Chondrocyte (in vitro differentiated cells): ENCODE data around the gene OR51B6. TPM values are rescaled to one million over a fixed set of nuclear protein-coding genes. Genes with fewer than 3 reads are reported as not detected.

ENCODE experiments used
- DNase-seq: peaks from one replicate; pipeline ENCODE4 v3.0.0; 2021; ENCODE audit warnings: mixed read lengths, low spot score
- H3K27ac Mint-ChIP-seq: one replicate; pipeline ENCODE4 v1.8.0; 2021; ENCODE audit warnings: mild to moderate bottlenecking, moderate library complexity, mixed read lengths; ENCODE audit not compliant: unreplicated experiment
- H3K27me3 Mint-ChIP-seq: 2 replicates; pipeline ENCODE4 v1.8.0; 2021; ENCODE audit warnings: low read depth, mixed read lengths
- H3K36me3 Mint-ChIP-seq: 2 replicates; pipeline ENCODE4 v1.8.0; 2021; ENCODE audit warnings: low read depth, mixed read lengths
- H3K4me1 Mint-ChIP-seq: 2 replicates; pipeline ENCODE4 v1.8.0; 2021; ENCODE audit warnings: low read depth, mild to moderate bottlenecking, mixed read lengths
- H3K4me3 Mint-ChIP-seq: one replicate; pipeline ENCODE4 v1.8.0; 2021; ENCODE audit warnings: mild to moderate bottlenecking, moderate library complexity, mixed read lengths; ENCODE audit not compliant: unreplicated experiment
- H3K9me3 Mint-ChIP-seq: 2 replicates; pipeline ENCODE4 v1.8.0; 2021; ENCODE audit warnings: low read depth, mixed read lengths
- CTCF ChIP-seq: fragments of 200-600 bp; sonication (generic); IDR thresholded peaks from 2 replicates; pipeline ENCODE4 v1.5.0; 2021; ENCODE audit warnings: antibody characterized with exemption, mild to moderate bottlenecking, moderate library complexity
- total RNA-seq: library from RNA; stranded (reverse); gene quantifications from 3 replicates; pipeline ENCODE4 v1.2.1, GENCODE V29; 2021

OR51B6 gene
- total RNA-seq, 1 donor from 2014 or later = not detected

- peak overlapping the region; percentile 78 for H3K27ac Mint-ChIP-seq
- no peak for DNase-seq
Measured at GRCh38 chr11:5367448-5368074, 16.3 kb downstream of the OR51B6 start.

GRCh38 chr11:5368502-5369043 is 17.3 kb downstream of the OR51B6 start:
- peaks cover 8% of the 10 kb centered on the region for H3K9me3 Mint-ChIP-seq
- no peak overlapping the region for H3K27ac Mint-ChIP-seq
- TF ChIP-seq CTCF = no peak
- H3K4me1 Mint-ChIP-seq = peaks cover 38% of the 10 kb centered on the region
- no peak for DNase-seq
- H3K36me3 Mint-ChIP-seq = no peaks in the 10 kb centered on the region
- peaks cover 3% of the 10 kb centered on the region for H3K27me3 Mint-ChIP-seq
- no peak overlapping the region for H3K4me3 Mint-ChIP-seq

More at GRCh38 chr11:5367448-5368074, 16.3 kb downstream of the OR51B6 start:
- no peaks in the 10 kb centered on the region for H3K36me3 Mint-ChIP-seq
- no peak overlapping the region for H3K4me3 Mint-ChIP-seq
- H3K4me1 Mint-ChIP-seq = peaks cover 38% of the 10 kb centered on the region
- peaks cover under 1% of the 10 kb centered on the region for H3K9me3 Mint-ChIP-seq
- peaks cover 3% of the 10 kb centered on the region for H3K27me3 Mint-ChIP-seq
- no peak for TF ChIP-seq CTCF

GRCh38 chr11:5369789-5370188 is 18.5 kb downstream of the OR51B6 start:
- Mint-ChIP-seq H3K27ac (no peak overlapping the region), H3K9me3 (peaks cover 8% of the 10 kb centered on the region), H3K4me1 (peaks cover 28% of the 10 kb centered on the region), H3K4me3 (no peak overlapping the region), H3K36me3 (no peaks in the 10 kb centered on the region), H3K27me3 (peaks cover 3% of the 10 kb centered on the region)
- TF ChIP-seq CTCF = peak; percentile 72
- DNase-seq = no peak

GRCh38 chr11:5380740-5381342 is 29.5 kb downstream of the OR51B6 start:
- no peak overlapping the region for H3K4me3 Mint-ChIP-seq
- peaks cover 32% of the 10 kb centered on the region for H3K27me3 Mint-ChIP-seq
- DNase-seq = no peak
- H3K4me1 Mint-ChIP-seq = no peaks in the 10 kb centered on the region
- TF ChIP-seq CTCF = peak; percentile 91
- H3K9me3 Mint-ChIP-seq = no peaks in the 10 kb centered on the region
- H3K36me3 Mint-ChIP-seq = no peaks in the 10 kb centered on the region
- H3K27ac Mint-ChIP-seq = no peak overlapping the region

GRCh38 chr11:5383576-5383975 is 32.3 kb downstream of the OR51B6 start, which contains the start of gene OR51M1:
Gene OR51M1, plus strand, starts transcription at chr11:5383812. Its CDS starts 5,587 bp downstream, at chr11:5389399.
- H3K4me3 Mint-ChIP-seq = no peak within 1 kb of the TSS
- peaks cover 27% of the 10 kb centered on the region for H3K27me3 Mint-ChIP-seq
- DNase-seq = no peak
- H3K27ac Mint-ChIP-seq = no peak within 1 kb of the TSS
- H3K4me1 Mint-ChIP-seq = no peaks in the 10 kb centered on the region
- no peaks in the 10 kb centered on the region for H3K9me3 Mint-ChIP-seq
- TF ChIP-seq CTCF = no peak
- no peaks in the 10 kb centered on the region for H3K36me3 Mint-ChIP-seq
